Measurements from ENCODE around the gene FOXN3.
"Not testable (repeated sequence)": the region's sequence is repeated elsewhere in the genome, so short reads cannot be mapped to it uniquely, and the experiment has no call there.

Gene FOXN3

GRCh38 chr14:89182326-89182725 lies 234.7 kb downstream of the FOXN3 start:
- no peak for DNase-seq

DNA sequence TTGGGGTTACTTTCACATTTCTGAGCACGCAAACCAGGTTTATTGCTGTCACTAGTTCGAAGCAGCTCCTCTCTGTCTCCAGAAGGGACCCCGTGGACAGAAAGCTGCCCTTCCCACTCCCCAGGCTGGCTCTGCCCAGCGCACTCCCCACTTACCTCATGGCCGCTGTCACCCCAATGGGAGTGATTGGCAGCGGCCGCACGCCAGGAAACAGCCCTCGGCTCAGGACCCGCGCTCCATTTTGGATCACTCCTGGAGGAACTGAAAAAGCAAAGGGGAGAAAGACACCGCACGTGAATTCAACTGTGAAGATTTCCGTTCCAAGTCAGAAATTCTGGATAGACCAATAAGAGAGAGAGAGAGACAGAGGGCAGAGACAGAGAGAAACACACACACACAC lies 236.5 kb downstream of the FOXN3 start:
- DNase-seq: no peak

DNA sequence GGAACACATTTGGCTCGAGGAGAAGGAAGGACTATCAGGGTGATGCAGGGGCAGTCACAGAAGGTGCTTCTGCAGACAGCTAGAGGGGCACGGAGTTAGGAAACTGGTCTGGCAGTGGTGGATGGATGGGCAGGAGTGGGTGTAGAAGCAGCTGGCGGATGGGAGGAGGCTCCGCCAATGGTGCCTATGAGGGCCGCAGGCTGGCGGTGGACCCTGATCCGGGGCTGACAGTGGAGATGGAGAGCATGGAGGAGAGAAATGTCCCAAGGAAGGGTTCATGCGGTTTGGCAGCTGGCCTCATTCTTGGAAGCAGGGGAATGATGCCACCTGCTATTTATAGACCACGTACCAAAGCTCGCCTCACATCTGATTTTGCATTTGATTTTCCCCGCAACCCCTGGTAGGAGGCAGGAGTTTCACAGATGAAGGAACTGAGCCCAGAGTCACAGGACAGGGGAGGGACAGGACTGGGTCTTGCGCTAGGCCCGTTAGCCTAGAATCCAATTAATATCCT lies 237.1 kb downstream of the FOXN3 start:
- no peak for DNase-seq

DNA sequence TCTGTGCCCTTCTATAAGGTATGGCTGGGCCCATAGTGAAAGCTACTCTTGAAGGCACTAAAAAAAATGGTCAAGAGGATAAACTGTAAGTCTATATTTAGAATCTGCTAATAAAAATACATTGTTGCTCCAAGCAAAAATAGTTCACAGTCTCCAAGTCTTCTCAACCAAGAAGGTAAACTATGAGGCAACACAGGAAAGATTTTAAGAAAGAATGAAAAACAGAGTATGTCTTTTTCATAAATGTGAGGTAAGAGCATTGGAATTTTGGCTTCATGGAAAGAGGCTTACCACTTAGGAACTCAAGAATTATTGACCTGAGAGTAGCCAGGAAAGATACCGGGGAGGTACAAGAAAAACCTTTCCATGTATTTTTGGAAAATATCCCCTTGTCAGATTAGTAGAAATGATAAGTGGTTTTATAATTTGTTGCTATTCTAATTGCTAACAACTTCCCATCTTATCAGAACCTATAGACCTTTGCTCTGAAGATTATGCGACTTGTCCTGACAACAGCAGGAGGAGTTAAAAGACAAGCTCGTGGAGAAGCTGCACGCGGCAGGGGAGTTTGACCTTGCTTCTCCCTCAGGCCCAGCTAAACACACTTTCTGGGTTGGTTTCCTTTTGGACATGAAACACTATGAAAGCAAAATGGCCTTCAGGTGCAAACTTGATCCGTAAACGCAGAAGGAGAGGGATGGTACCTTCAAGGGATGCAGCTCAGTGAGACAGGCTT lies 238.1 kb downstream of the FOXN3 start:
- no peak for DNase-seq

DNA sequence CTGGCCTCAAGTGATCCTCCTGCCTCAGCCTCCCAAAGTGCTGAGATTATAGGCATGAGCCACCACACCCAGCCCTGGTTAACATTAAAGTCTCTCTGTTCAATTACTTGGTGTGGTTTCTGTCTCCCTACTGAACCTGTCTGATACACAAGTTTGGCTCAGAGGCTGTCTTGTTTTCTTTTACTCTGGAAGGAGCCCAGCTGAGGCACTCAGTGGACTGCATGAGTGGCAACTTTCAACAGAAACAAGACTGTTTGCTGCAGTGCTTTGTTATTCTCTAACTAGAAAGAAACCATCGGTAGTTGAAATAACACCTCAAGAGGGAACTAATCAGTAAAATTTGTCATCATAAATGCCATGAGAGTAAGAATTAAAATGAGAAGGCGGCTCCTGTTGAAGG lies 238.7 kb downstream of the FOXN3 start:
- no peak for DNase-seq

- DNase-seq: peak; percentile 51
These were observed 240.9 kb downstream of the FOXN3 start for GRCh38 chr14:89175881-89176799.

DNA sequence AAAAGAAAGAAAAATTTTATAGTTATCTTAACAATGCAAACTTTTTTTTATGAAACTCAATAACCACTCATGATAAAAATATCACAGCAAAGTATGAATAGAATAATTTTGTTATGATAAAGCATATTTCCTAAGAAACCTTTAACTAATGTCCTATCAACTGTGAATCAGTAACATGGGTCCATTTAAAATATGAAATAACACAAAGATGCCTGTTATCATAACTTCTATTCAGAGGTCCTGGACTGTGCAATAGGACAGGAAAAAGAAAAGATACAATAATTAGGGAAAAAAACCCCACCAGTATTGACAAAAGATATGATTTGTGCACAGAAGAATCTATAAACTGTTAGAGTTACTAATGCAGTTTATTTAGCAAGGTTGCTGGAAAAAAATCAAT lies 245.4 kb downstream of the FOXN3 start:
- DNase-seq: no peak

- DNase-seq: no peak
These were observed 245.9 kb downstream of the FOXN3 start for GRCh38 chr14:89171168-89171567.

DNA sequence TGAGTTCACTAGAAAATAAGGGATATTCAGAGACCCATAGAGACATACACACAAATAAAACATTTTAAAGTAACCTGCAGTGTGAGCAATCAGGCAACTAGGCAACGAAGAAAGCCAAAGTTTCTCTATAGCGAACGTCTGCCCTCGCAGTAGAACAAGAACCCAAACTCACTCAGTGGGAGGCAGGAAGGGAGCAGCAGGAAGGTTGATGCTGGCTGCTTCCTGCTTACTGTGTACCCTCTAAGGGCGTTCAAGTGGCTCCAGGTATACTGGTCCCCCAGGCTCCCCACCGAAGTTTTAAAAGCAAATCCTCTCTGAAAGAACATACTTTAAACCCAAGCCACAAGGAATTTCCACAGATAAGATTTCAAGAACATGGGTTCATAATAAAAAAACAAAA lies 249.3 kb downstream of the FOXN3 start:
- no peak for DNase-seq

DNA sequence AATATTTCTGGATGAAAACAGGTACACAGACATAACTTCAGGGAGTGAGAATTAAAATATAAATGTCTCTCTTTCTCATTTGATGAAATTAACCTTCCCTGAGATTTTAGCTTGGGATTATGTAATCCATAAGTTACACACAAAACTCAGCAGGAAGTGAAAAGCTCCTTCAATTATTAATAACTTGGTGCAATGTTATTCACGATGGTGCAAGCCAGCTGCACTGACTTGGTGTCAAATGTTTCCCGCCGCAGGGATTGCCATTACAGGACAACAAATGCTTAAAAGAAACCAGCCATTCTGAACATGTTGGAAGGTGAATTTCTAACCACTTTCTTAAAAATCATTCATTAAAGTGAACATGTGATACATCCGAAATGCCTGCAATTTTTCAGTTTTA lies 250.4 kb downstream of the FOXN3 start:
- DNase-seq: no peak

GRCh38 chr14:89165189-89166181 lies 251.5 kb downstream of the FOXN3 start:
- DNase-seq: peak; percentile 97

DNA sequence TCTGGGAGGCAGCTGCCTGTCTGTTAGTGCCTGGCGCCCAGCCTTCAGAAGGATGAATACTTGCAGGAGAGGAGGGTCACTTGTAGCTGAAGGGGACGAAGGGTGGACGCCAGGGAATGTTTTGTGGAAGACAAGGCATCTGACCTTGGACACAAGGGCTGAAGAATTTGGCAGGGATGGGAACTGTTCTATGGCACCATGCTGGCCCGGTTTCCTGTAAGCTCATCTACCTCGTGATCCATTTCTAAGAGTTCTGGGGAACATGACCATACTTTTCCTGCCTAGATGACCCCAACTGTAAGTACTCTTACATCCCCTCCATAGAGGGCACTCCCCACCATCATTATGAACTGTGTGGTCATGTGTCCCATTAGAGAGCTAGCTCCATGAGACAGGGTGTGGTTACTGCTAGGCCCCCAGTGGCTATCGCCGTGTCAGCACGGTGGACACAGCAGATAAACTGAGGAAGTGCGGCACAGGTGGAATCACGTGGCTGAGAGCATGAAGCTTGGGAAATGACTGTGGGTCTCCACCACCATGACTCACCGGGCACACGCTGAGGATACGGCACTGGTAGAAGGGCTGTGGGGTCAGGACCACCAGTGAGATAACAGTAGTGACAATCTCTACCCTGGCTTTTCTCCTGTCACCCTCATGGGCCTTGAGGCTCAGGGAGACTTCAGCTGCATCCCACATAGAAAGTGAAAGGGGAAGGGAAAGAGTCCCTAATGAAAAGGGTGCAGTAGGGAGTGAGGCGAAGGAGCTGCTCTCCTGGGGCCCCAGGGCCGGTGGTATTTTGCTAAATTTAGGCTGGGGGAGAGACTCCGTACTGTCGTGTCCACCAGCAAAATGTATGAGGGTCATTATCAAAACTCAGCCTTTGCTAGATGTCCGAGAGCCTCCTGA lies 252.6 kb downstream of the FOXN3 start:
- peak; percentile 79 for DNase-seq

DNA sequence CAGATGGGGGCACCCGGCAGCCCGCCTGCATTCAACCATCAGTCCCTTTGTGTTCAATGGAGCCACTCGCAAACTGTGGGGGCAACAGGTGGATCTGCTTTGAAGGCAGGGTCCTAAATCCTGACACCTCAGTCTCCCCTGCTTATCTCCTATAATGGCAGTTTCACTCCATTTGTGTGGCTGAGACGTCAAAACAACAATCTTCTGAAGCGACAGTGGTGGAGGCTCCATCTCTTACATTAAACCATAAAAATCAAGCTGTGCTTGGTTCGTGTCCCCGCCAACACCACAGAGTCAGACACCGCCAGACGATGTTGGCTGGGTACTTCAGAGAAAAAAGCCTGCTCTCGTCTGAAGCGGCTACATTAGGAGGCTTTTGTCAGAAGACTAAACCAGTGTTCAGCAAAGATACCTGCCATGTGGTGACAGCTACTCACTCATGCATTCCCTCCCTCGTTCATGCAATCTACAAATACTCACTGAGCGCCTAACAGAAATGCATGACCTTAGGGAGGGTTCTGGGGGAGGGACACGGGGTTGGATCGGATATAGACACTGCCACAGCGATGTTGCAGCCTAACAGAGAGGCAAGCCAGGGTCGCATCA lies 253.9 kb downstream of the FOXN3 start:
- DNase-seq: no peak

DNA sequence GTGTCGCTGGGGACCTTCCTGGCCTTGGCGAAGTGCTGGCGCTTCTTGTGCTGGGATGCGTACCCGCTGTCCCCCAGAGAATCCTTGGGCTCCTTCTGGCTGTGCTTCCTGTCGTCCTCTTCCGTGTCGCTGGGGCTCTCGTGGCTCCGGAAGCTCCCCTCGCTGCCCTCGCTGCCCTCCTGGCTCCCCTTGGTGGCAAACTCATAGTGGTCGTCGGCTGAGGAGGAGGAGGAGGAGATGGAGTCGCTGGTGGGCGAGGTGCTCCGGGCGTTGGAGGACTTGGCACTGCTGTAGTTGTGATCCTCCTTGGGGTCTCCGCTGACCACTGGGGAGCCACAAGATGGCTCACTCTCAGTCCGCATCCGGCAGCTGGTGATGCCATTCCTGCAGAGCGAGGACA lies 254.4 kb downstream of the FOXN3 start:
- DNase-seq: no peak

GRCh38 chr14:89160437-89160836 lies 256.6 kb downstream of the FOXN3 start:
- no peak for DNase-seq

DNA sequence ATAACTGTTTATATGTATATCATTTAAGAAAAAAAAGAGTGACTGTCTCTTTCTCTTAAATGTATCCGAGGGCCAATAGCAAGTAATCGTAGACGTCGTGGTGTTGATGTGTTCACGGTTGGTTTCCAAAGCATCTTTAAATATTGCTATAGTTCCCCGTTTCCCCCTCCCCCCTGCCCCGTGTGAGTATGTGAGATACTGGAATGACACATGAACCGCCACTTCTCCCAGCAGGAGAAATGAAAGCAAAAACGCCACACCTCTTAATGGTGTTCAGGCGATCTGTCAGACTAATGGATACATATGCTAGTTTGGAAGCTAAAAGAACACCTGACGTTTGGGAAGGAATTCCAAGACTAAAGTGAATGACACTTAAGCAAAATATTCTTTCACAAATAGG lies 258.3 kb downstream of the FOXN3 start:
- no peak for DNase-seq

DNA sequence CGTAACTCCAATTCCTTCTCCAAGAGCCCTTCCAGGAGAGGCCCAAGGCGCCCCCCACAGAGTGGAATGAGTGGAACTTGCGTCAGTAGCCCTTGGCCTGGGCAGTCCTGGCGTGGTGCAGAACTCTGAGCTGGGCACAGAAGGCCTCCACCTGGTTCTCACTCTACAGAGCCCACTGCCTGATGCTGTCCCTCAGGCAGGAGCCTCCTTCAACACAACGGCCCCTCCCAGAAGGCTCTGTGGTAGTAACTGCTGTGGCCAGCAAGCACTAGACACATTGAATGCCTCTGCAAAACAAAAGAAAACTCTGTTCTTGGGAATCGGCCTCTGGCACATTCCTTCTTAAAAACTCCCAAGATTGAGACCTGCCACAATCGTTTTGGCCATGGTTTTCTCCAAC lies 258.9 kb downstream of the FOXN3 start:
- not testable (repeated sequence) for DNase-seq

- DNase-seq: no peak
These were observed 261.5 kb downstream of the FOXN3 start for GRCh38 chr14:89155491-89155890.

GRCh38 chr14:89151693-89152092 lies 265.3 kb downstream of the FOXN3 start:
- DNase-seq: not testable (repeated sequence)

GRCh38 chr14:89146274-89146673 lies 270.8 kb downstream of the FOXN3 start:
- DNase-seq: no peak

- DNase-seq: no peak
These were observed 272.4 kb downstream of the FOXN3 start for GRCh38 chr14:89144642-89145041.
